ENCODE data around the gene GRID2. TPM values are rescaled to one million over a fixed set of nuclear protein-coding genes. Genes with fewer than 3 reads are reported as not detected.

Gene GRID2
- total and polyA plus RNA-seq, 2 of the 4 experiments (the other 2 are of a cell fraction): under 0.01 TPM; not detected in 1

DNA sequence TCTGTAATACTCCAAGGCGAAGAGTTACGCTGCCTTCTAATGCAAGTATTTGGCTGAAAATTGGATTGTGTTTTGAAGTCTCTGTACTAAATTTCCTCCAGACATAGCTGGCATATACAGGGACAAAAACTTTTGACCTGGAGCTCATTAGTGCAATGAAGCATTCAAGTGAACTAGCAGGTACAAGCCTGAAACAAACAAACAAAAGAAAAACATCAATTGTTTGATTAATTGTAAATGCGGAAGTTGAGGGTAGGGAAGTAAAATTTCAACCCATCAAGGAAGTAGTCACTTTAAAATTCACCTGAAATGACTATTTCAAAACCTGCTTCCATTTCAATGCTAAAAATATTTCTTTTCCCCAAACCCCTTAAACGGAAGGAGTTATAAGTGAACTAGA lies 1008.5 kb downstream of the GRID2 start:
- H3K18ac ChIP-seq (ENCODE audit: low read depth, low read length): no peak overlapping the region
- H3K9me1 ChIP-seq (ENCODE audit: insufficient read depth, low read length): no peaks in the 10 kb centered on the region
- no peaks in the 10 kb centered on the region for H4K20me1 ChIP-seq (ENCODE audit: insufficient read depth, low read length)
- DNase-seq: no peak
- H2AK5ac ChIP-seq (ENCODE audit: low read depth, low read length): no peak overlapping the region
- POLR2A ChIA-PET (ENCODE audit: unreplicated experiment): no interaction called here
- no peak overlapping the region for H2BK20ac ChIP-seq (ENCODE audit: low read depth, low read length)
- no peak overlapping the region for H3K4me3 ChIP-seq (ENCODE audit: insufficient read depth, low read depth, low read length)
- H3K9ac ChIP-seq (ENCODE audit: low read depth, low read length): no peak overlapping the region
- no peak overlapping the region for H2BK15ac ChIP-seq (ENCODE audit: low read depth, low read length)
- TF ChIP-seq BHLHE40 (IDR thresholded peaks at IDR 0.05; ENCODE audit: low read depth, low read length): no peak
- TF ChIP-seq, protein P1, sequence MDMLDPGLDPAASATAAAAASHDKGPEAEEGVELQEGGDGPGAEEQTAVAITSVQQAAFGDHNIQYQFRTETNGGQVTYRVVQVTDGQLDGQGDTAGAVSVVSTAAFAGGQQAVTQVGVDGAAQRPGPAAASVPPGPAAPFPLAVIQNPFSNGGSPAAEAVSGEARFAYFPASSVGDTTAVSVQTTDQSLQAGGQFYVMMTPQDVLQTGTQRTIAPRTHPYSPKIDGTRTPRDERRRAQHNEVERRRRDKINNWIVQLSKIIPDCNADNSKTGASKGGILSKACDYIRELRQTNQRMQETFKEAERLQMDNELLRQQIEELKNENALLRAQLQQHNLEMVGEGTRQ (IDR thresholded peaks at IDR 0.05; ENCODE audit: low read depth, low read length): no peak
- no peak for TF ChIP-seq RAD21 (IDR thresholded peaks at IDR 0.05; ENCODE audit: low read length)
- TF ChIP-seq RCOR1 (IDR thresholded peaks at IDR 0.05; ENCODE audit: insufficient replicate concordance, low read length): no peak
- no peak for TF ChIP-seq CTCF (conservative IDR thresholded peaks at IDR 0.05; ENCODE audit: low read depth, low read length)
- no peak for TF ChIP-seq MAFK (IDR thresholded peaks at IDR 0.05; ENCODE audit: low read depth, low read length)
- no peak for TF ChIP-seq SMC3 (IDR thresholded peaks at IDR 0.05; ENCODE audit: low read depth, low read length)
- TF ChIP-seq CHD1 (IDR thresholded peaks at IDR 0.05; ENCODE audit: low read depth, low read length): no peak
- no peak overlapping the region for H3K56ac ChIP-seq (ENCODE audit: extremely low read depth, insufficient read depth, low read length)
- H3K27me3 ChIP-seq (ENCODE audit: control insufficient read depth, insufficient read depth, low read length): no peaks in the 10 kb centered on the region
- no peak overlapping the region for H3K14ac ChIP-seq (replicated peaks; ENCODE audit: low read depth, low read length)
- H3K4me2 ChIP-seq (ENCODE audit: low read depth, low read length): no peak overlapping the region
- H3K36me3 ChIP-seq (ENCODE audit: control insufficient read depth, insufficient read depth, low read length): no peaks in the 10 kb centered on the region
- in situ Hi-C loops (cut with MboI; ENCODE audit: low sequenced_read_pairs): no loop called here
- no peak overlapping the region for H2BK120ac ChIP-seq (ENCODE audit: low read depth, low read length)
- dilution Hi-C loops (cut with HindIII; ENCODE audit: low sequenced_read_pairs, unreplicated experiment): no loop called here
- no peaks in the 10 kb centered on the region for H3K9me3 ChIP-seq (ENCODE audit: control insufficient read depth, insufficient read depth, low read length)
- no peak overlapping the region for H3K27ac ChIP-seq (ENCODE audit: insufficient read depth, low read length)
- intact Hi-C loops (cut with micrococcal nuclease): no loop called here
- H3K79me1 ChIP-seq (ENCODE audit: low read depth in 1 of 2, low read length in 2 of 2): no peaks in the 10 kb centered on the region
- H3K4ac ChIP-seq (ENCODE audit: low read depth, low read length): no peak overlapping the region
- H4K91ac ChIP-seq (ENCODE audit: insufficient read depth, low read depth, low read length): no peak overlapping the region
- no peak overlapping the region for H2BK5ac ChIP-seq (ENCODE audit: low read depth, low read length, poor library complexity, severe bottlenecking)
- CTCF ChIA-PET: no interaction called here
- no TSS peak for BruUV-seq (replicated peaks)
- no CpG with 5 or more reads among the region's 4 CpGs for WGBS, 2 experiments (ENCODE audit: extremely low coverage in 2 of 2, insufficient read length in 1 of 2)
- H3K4me1 ChIP-seq (ENCODE audit: control insufficient read depth, insufficient read depth, low read length): no peaks in the 10 kb centered on the region
- no peak overlapping the region for H2AFZ ChIP-seq (replicated peaks; ENCODE audit: low read length, poor library complexity)
- H2AK9ac ChIP-seq (replicated peaks; ENCODE audit: low read depth, low read length, poor library complexity): no peak overlapping the region
- no peak overlapping the region for H4K8ac ChIP-seq (ENCODE audit: low read depth in 2 of 2, low read length in 2 of 2)
- no peak overlapping the region for H4K5ac ChIP-seq (ENCODE audit: low read depth, low read length)
- H3K23ac ChIP-seq (ENCODE audit: low read depth, low read length): no peak overlapping the region
- ATAC-seq (ENCODE audit: low read depth): no peak
